CD4-positive, CD25-positive, alpha-beta regulatory T cell (primary cell): ENCODE results near the gene IDNK. TPM values are rescaled to one million over a fixed set of nuclear protein-coding genes. Genes with fewer than 3 reads are reported as not detected.

Source experiments
- ATAC-seq, 2 donors: fragments of 150-1000 bp; cut with Tn5 transposase; one replicate each; pipeline ENCODE4 v1.10.0; 2021; ENCODE audit warnings: low read depth in 2 of 2, moderate number of reproducible peaks in 2 of 2, moderate library complexity in 1 of 2
- DNase-seq, 3 donors: peaks; one replicate each; pipeline versions ENCODE4 v3.0.0 to v3.0.0-alpha.2; 2012 to 2022; ENCODE audit warnings: mixed read lengths in 1 of 3
- H3K27ac ChIP-seq: one replicate; pipeline ENCODE4 v1.7.0; 2013; ENCODE audit warnings: mild to moderate bottlenecking, low read length; ENCODE audit not compliant: insufficient read depth, poor library complexity, severe bottlenecking
- H3K27me3 ChIP-seq: one replicate; pipeline ENCODE4 v1.7.0; 2013; ENCODE audit warnings: low read length; ENCODE audit not compliant: control insufficient read depth, insufficient read depth
- H3K36me3 ChIP-seq: one replicate; pipeline ENCODE4 v1.7.0; 2013; ENCODE audit warnings: mild to moderate bottlenecking, low read length, moderate library complexity; ENCODE audit not compliant: control insufficient read depth, insufficient read depth
- H3K4me1 ChIP-seq: 2 replicates; pipeline ENCODE4 v1.7.0; 2013; ENCODE audit warnings: mild to moderate bottlenecking, low read length; ENCODE audit not compliant: insufficient read depth, control insufficient read depth, poor library complexity, severe bottlenecking
- H3K4me3 ChIP-seq: one replicate; pipeline ENCODE4 v1.7.0; 2013; ENCODE audit warnings: low read depth, mild to moderate bottlenecking, low read length, moderate library complexity
- H3K9me3 ChIP-seq, 2 experiments: 1 replicate in 1 of 2; 2 replicates in 1 of 2; pipeline ENCODE4 v1.7.0; 2013; ENCODE audit warnings: low read length in 2 of 2, mild to moderate bottlenecking in 1 of 2, moderate library complexity in 1 of 2; ENCODE audit not compliant: control insufficient read depth in 2 of 2
- H3K27ac Mint-ChIP-seq, 3 donors: one replicate each; pipeline ENCODE4 v1.8.0; 2020 to 2022; ENCODE audit warnings: mild to moderate bottlenecking in 3 of 3, mixed read lengths in 3 of 3, moderate library complexity in 2 of 3
- H3K27me3 Mint-ChIP-seq: one replicate; pipeline ENCODE4 v1.8.0; 2022; ENCODE audit warnings: mild to moderate bottlenecking, mixed read lengths
- H3K36me3 Mint-ChIP-seq: one replicate; pipeline ENCODE4 v1.8.0; 2020; ENCODE audit warnings: mixed read lengths
- H3K4me1 Mint-ChIP-seq, 4 donors: one replicate each; pipeline ENCODE4 v1.8.0; 2020 to 2022; ENCODE audit warnings: mixed read lengths in 4 of 4, mild to moderate bottlenecking in 1 of 4
- H3K4me3 Mint-ChIP-seq, 4 donors: one replicate each; pipeline ENCODE4 v1.8.0; 2020 to 2022; ENCODE audit warnings: mild to moderate bottlenecking in 4 of 4, mixed read lengths in 4 of 4, moderate library complexity in 3 of 4
- H3K9me3 Mint-ChIP-seq, 7 donors: one replicate each; pipeline ENCODE4 v1.8.0; 2020 to 2022; ENCODE audit warnings: mixed read lengths in 7 of 7, mild to moderate bottlenecking in 3 of 7, moderate library complexity in 2 of 7
- polyA plus RNA-seq, 4 donors: library from polyadenylated mRNA; unstranded; fragments of 300-500 nt; fragmentation: Illumina TruSeq; gene quantifications; one replicate each; pipeline ENCODE4 v1.2.3, GENCODE V29; 2021
- total RNA-seq: library from RNA; stranded (reverse); gene quantifications from one replicate; pipeline ENCODE4 v1.2.3, GENCODE V29; 2022

IDNK gene
- total and polyA plus RNA-seq, 5 donors from 2014 or later: 9.1 to 43.3 (median 28.0) TPM

GRCh38 chr9:83652433-83652832 is 29.5 kb downstream of the IDNK start:
- no peak overlapping the region for H3K4me3 ChIP-seq
- H3K9me3 ChIP-seq: no peaks in the 10 kb centered on the region
- H3K4me1 ChIP-seq: no peaks in the 10 kb centered on the region
- no peak for ATAC-seq
- no peak overlapping the region for H3K27ac Mint-ChIP-seq
- no peak overlapping the region for H3K27ac ChIP-seq
- H3K4me1 Mint-ChIP-seq: peaks cover 0 to 9% (median 5%) of the 10 kb centered on the region in 4 donors
- peaks cover 58% of the 10 kb centered on the region for H3K36me3 ChIP-seq
- no peaks in the 10 kb centered on the region for H3K27me3 ChIP-seq
- no peak for DNase-seq
- H3K4me3 Mint-ChIP-seq: no peak overlapping the region
- H3K27me3 Mint-ChIP-seq: no peaks in the 10 kb centered on the region
- H3K9me3 Mint-ChIP-seq: no peaks in the 10 kb centered on the region
- peaks cover 39% of the 10 kb centered on the region for H3K36me3 Mint-ChIP-seq

- Mint-ChIP-seq H3K27ac (no peak overlapping the region), H3K27me3 (no peaks in the 10 kb centered on the region)
- H3K9me3 ChIP-seq: no peaks in the 10 kb centered on the region
Measured at GRCh38 chr9:83655433-83655832, 32.5 kb downstream of the IDNK start.

GRCh38 chr9:83656032-83656680 is 33.2 kb downstream of the IDNK start:
- Histone ChIP-seq H3K9me3 (no peaks in the 10 kb centered on the region), H3K36me3 (peaks cover 86% of the 10 kb centered on the region), H3K4me3 (no peak overlapping the region), H3K4me1 (no peaks in the 10 kb centered on the region), H3K27me3 (no peaks in the 10 kb centered on the region), H3K27ac (no peak overlapping the region)
- no peaks in the 10 kb centered on the region for H3K27me3 Mint-ChIP-seq
- DNase-seq (no peak), ATAC-seq (no peak)
- peaks cover 37% of the 10 kb centered on the region for H3K36me3 Mint-ChIP-seq
- no peaks in the 10 kb centered on the region for H3K9me3 Mint-ChIP-seq
- H3K4me1 Mint-ChIP-seq: peaks cover 0 to 4% (median 1%) of the 10 kb centered on the region in 4 donors
- H3K4me3 Mint-ChIP-seq: no peak overlapping the region
- H3K27ac Mint-ChIP-seq: no peak overlapping the region

More at GRCh38 chr9:83655433-83655832, 32.5 kb downstream of the IDNK start:
- H3K27ac ChIP-seq: no peak overlapping the region
- Mint-ChIP-seq H3K9me3 (no peaks in the 10 kb centered on the region), H3K4me1 (peaks cover 0 to 4% (median 1%) of the 10 kb centered on the region in 4 donors), H3K36me3 (peaks cover 39% of the 10 kb centered on the region), H3K4me3 (no peak overlapping the region)
- no peaks in the 10 kb centered on the region for H3K4me1 ChIP-seq
- DNase-seq (no peak), ATAC-seq (no peak)
- no peak overlapping the region for H3K4me3 ChIP-seq
- H3K36me3 ChIP-seq: peaks cover 83% of the 10 kb centered on the region
- H3K27me3 ChIP-seq: no peaks in the 10 kb centered on the region

DNA sequence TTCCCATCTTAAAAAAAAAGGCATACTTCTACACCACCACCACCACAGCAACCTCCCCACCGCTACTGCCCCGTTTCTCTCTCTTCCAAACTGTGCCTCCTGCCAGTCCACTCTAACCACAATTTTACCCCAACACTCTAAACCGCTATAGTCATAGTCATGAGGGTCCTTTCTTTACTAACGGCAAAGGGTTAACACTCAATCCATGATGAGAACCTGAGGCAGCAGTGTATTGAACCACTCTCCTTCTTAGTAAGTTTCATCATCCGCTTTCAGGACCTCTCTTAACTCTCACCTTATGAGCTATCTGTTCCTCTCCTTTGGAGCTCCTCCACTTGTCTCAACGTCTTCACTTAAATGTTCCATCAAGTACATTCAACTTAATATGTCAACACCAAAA is 34.0 kb downstream of the IDNK start:
- H3K9me3 Mint-ChIP-seq: no peaks in the 10 kb centered on the region
- no peak overlapping the region for H3K4me3 ChIP-seq
- no peaks in the 10 kb centered on the region for H3K4me1 ChIP-seq
- H3K4me1 Mint-ChIP-seq: peaks cover 0 to 4% (median 1%) of the 10 kb centered on the region in 4 donors
- no peak overlapping the region for H3K4me3 Mint-ChIP-seq
- DNase-seq (no peak), ATAC-seq (no peak)
- H3K27ac Mint-ChIP-seq: no peak overlapping the region
- no peaks in the 10 kb centered on the region for H3K27me3 Mint-ChIP-seq
- no peaks in the 10 kb centered on the region for H3K9me3 ChIP-seq
- peaks cover 86% of the 10 kb centered on the region for H3K36me3 ChIP-seq
- H3K27me3 ChIP-seq: no peaks in the 10 kb centered on the region
- H3K27ac ChIP-seq: no peak overlapping the region
- peaks cover 34% of the 10 kb centered on the region for H3K36me3 Mint-ChIP-seq

DNA sequence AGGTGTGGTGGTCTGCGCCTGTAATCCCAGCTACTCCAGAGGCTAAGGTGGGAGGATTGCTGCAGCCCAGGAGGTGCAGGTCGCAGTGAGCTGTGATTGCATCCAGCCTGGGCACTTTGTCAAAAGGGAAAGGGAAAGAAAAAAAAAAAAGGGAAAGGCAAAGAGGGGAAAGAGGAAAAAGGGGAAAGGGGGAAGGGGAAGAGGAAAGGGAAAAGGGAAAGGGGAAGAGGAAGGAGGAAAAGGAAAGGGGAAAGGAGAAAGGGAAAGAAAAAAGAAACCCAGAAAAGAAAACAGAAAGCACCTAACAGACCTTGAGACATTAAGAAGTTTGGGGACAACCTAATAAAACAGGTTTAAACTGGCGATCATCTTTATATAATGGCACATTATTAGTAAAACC is 40.0 kb downstream of the IDNK start:
- no peaks in the 10 kb centered on the region for H3K27me3 Mint-ChIP-seq
- H3K27ac Mint-ChIP-seq: no peak overlapping the region
- Histone ChIP-seq H3K4me3 (no peak overlapping the region), H3K4me1 (no peaks in the 10 kb centered on the region), H3K27ac (no peak overlapping the region), H3K27me3 (no peaks in the 10 kb centered on the region), H3K36me3 (peaks cover 91% of the 10 kb centered on the region), H3K9me3 (no peaks in the 10 kb centered on the region)
- no peak overlapping the region for H3K4me3 Mint-ChIP-seq
- peaks cover 5 to 10% (median 9%) of the 10 kb centered on the region in 4 donors for H3K4me1 Mint-ChIP-seq
- no peak for ATAC-seq
- DNase-seq: no peak
- no peaks in the 10 kb centered on the region for H3K9me3 Mint-ChIP-seq
- H3K36me3 Mint-ChIP-seq: peaks cover 32% of the 10 kb centered on the region

DNA sequence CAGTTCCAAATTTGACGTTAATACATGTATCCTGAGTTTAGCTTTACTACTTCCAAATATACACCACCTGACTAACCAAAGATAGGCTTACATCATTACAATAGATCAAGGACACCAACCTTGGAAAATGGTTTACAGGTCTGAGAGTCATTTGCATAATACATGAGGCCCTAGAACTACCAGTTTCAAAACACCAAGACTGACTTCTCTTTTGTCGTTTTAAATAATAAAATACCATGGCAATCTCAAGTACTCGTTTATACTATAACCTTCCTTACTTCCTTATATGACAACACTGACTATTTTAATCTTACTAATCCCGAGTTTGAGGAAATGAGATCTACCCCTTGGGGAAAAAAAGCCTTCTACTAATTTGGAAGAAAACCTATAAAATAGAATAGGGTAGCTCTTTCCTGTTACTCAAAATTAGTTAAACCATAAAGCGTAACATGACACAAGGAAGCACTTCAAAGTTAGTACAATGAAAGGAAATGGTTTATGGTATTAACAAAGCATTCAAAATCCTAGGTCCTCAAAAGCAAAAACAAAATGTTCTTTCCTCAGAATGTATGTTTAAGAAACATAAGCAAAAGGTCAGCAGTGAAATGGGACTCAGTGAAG is 42.7 kb downstream of the IDNK start:
- H3K4me3 Mint-ChIP-seq: no peak overlapping the region
- peak overlapping the region in 2 of 3 donors; percentile 16 to 55 for H3K27ac Mint-ChIP-seq
- H3K36me3 Mint-ChIP-seq: peaks cover 42% of the 10 kb centered on the region
- no peak for DNase-seq
- no peaks in the 10 kb centered on the region for H3K4me1 ChIP-seq
- H3K9me3 Mint-ChIP-seq: no peaks in the 10 kb centered on the region
- peaks cover 89% of the 10 kb centered on the region for H3K36me3 ChIP-seq
- no peak overlapping the region for H3K27ac ChIP-seq
- H3K4me3 ChIP-seq: no peak overlapping the region
- ATAC-seq: no peak
- H3K4me1 Mint-ChIP-seq: peaks cover 7 to 16% (median 12%) of the 10 kb centered on the region in 4 donors
- H3K27me3 ChIP-seq: no peaks in the 10 kb centered on the region
- H3K27me3 Mint-ChIP-seq: no peaks in the 10 kb centered on the region
- no peaks in the 10 kb centered on the region for H3K9me3 ChIP-seq

DNA sequence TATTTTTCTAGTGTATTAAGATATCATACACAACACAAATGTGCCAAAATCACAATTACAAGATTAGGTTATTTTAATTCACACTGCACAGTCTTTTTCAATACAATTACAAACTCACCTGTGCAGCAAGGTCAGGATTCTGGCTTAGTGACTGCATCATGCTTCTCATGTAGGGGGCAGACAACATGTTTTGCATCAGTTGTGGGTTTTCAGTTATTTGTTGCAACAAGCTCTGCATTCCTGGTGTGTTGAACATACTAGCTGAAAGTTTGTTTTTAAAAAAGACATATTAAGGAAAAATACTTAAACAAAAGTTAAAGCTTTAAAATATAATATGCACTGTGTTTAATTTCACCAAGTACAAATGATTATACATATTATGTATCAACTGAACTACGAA is 46.1 kb downstream of the IDNK start:
- H3K36me3 Mint-ChIP-seq: peaks cover 52% of the 10 kb centered on the region
- Histone ChIP-seq H3K27ac (no peak overlapping the region), H3K4me3 (no peak overlapping the region), H3K9me3 (no peaks in the 10 kb centered on the region), H3K36me3 (peaks cover 86% of the 10 kb centered on the region), H3K4me1 (no peaks in the 10 kb centered on the region), H3K27me3 (no peaks in the 10 kb centered on the region)
- no peaks in the 10 kb centered on the region for H3K9me3 Mint-ChIP-seq
- no peak overlapping the region for H3K27ac Mint-ChIP-seq
- ATAC-seq: no peak
- no peaks in the 10 kb centered on the region for H3K27me3 Mint-ChIP-seq
- no peak for DNase-seq
- H3K4me1 Mint-ChIP-seq: peaks cover 12 to 28% (median 17%) of the 10 kb centered on the region in 4 donors
- no peak overlapping the region for H3K4me3 Mint-ChIP-seq

- H3K9me3 Mint-ChIP-seq: no peaks in the 10 kb centered on the region
- no peak overlapping the region for H3K4me3 ChIP-seq
- H3K36me3 ChIP-seq: peaks cover 81% of the 10 kb centered on the region
- no peak overlapping the region for H3K27ac ChIP-seq
- peaks cover 11 to 33% (median 19%) of the 10 kb centered on the region in 4 donors for H3K4me1 Mint-ChIP-seq
- H3K36me3 Mint-ChIP-seq: peaks cover 57% of the 10 kb centered on the region
- peak overlapping the region in 1 of 3 donors; percentile 51 for H3K27ac Mint-ChIP-seq
- H3K4me3 Mint-ChIP-seq: no peak overlapping the region
- no peak for ATAC-seq
- no peak for DNase-seq
- no peaks in the 10 kb centered on the region for H3K4me1 ChIP-seq
- no peaks in the 10 kb centered on the region for H3K27me3 Mint-ChIP-seq
- H3K9me3 ChIP-seq: no peaks in the 10 kb centered on the region
- no peaks in the 10 kb centered on the region for H3K27me3 ChIP-seq
Measured at GRCh38 chr9:83670381-83670780, 47.4 kb downstream of the IDNK start.
